Measurements from ENCODE around the gene SEH1L. TPM values are rescaled to one million over a fixed set of nuclear protein-coding genes. Genes with fewer than 3 reads are reported as not detected.

Gene SEH1L
- total and polyA plus RNA-seq, 10 of the 15 experiments (the other 5 are each of a cell fraction or from before 2014, with no cell fraction given) = 27.5 to 109 (median 52.8) TPM

DNA sequence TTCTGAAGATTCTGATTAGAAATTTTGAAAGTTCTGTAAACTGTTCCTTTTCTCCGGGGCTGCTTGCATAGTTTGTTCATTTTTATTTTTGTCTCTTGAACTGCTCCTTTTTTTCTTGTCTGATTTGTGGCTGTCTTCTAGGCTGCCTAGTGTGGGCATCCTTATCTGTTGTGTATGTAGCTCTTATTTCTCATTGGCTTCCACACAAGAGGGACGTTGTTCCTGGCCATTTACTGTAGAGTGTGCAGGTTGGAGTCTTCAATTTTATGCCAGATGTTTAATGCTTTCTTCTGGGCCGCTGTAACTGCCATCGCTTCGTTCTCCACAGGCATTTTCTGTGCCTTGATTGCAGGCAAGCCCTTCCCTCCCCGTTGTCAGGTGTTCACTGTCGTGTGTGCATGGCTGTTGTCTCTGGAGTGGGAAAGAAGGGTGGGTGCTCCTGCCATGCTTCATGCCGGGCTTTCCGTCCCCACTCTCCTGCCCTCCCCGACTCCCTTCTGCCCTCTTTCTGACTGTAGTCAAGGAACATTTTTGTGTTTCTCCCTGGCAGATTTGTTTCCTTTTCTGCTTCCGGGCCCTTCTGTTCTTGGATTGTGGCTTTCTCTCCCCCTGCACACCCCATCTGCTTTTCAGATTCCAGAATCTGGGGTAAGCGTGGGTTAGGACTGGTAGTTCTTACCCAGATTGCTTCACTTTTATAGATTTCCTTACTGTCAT is 58.9 kb downstream of the SEH1L start (continued):
- TF ChIP-seq ZSCAN29 (IDR thresholded peaks at IDR 0.05) = no peak
- TF ChIP-seq, protein P1, sequence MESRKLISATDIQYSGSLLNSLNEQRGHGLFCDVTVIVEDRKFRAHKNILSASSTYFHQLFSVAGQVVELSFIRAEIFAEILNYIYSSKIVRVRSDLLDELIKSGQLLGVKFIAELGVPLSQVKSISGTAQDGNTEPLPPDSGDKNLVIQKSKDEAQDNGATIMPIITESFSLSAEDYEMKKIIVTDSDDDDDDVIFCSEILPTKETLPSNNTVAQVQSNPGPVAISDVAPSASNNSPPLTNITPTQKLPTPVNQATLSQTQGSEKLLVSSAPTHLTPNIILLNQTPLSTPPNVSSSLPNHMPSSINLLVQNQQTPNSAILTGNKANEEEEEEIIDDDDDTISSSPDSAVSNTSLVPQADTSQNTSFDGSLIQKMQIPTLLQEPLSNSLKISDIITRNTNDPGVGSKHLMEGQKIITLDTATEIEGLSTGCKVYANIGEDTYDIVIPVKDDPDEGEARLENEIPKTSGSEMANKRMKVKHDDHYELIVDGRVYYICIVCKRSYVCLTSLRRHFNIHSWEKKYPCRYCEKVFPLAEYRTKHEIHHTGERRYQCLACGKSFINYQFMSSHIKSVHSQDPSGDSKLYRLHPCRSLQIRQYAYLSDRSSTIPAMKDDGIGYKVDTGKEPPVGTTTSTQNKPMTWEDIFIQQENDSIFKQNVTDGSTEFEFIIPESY (IDR thresholded peaks at IDR 0.05) = no peak

DNA sequence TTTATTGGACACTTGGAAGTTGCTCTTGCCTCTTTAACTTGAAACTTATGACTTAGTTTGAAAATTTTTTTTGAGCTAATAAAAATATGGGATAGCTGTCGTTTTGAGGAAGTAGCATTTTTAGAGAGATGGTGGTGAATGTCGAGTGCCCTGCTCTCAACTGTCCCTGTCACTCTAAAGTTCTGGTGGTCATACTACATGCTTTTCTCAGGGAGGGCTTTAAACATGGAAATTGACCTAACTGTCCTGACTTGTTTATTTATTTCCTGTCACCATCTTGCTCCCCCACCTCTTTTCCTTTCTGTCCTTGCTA is 59.4 kb downstream of the SEH1L start:
- SMC1A ChIA-PET (ENCODE audit: uncharacterized antibody, unreplicated experiment) = interaction anchor here (0.9 to 2.2 kb wide), 3 partner anchors 9 to 153 kb away, joined by 3 to 14 read pairs (median 3); no protein-coding TSS in a partner anchor
- Histone ChIP-seq H3K79me2 (ENCODE audit: control insufficient read depth, insufficient read depth, low read length) (peaks cover 11% of the 10 kb centered on the region), H3K9ac (ENCODE audit: control insufficient read depth, insufficient read depth, low read length) (no peak overlapping the region), H3K27ac (ENCODE audit: control insufficient read depth, insufficient read depth) (no peak overlapping the region), H3K36me3 (ENCODE audit: control insufficient read depth in 2 of 2, insufficient read depth in 2 of 2, low read length in 1 of 2) (peaks cover 10 to 34% of the 10 kb centered on the region in 2 experiments), H4K20me1 (ENCODE audit: control insufficient read depth, insufficient read depth) (no peaks in the 10 kb centered on the region), H3K4me1 (ENCODE audit: control insufficient read depth, insufficient read depth, low read length) (peaks cover 6% of the 10 kb centered on the region), H3K4me2 (ENCODE audit: control insufficient read depth, insufficient read depth) (no peak overlapping the region), H2AFZ (ENCODE audit: control insufficient read depth, low read depth, low read length) (no peak overlapping the region), H3K9me3 (replicated peaks; ENCODE audit: control insufficient read depth, insufficient read depth, low read length) (no peaks in the 10 kb centered on the region), H3K27me3 (replicated peaks in 1 of 2; ENCODE audit: control insufficient read depth in 2 of 2, insufficient read depth in 2 of 2, low read length in 1 of 2) (no peaks in the 10 kb centered on the region), H3K4me3 (no peak overlapping the region)
- intact Hi-C loops (cut with micrococcal nuclease; ENCODE audit: unreplicated experiment) = no loop called here
- POLR2A ChIA-PET = no interaction called here
- no TSS peak for BruUV-seq (replicated peaks)
- no peak for ATAC-seq
- in situ Hi-C loops (cut with MboI) = no loop called here
- RAD21 ChIA-PET (ENCODE audit: unreplicated experiment) = interaction anchor here (1.1 kb wide), 1 partner anchor 152 kb away, joined by 5 read pairs; no protein-coding TSS in a partner anchor
- peak; percentile 41 for FAIRE-seq
- CTCF ChIA-PET = no interaction called here
- TF ChIP-seq, protein P2, sequence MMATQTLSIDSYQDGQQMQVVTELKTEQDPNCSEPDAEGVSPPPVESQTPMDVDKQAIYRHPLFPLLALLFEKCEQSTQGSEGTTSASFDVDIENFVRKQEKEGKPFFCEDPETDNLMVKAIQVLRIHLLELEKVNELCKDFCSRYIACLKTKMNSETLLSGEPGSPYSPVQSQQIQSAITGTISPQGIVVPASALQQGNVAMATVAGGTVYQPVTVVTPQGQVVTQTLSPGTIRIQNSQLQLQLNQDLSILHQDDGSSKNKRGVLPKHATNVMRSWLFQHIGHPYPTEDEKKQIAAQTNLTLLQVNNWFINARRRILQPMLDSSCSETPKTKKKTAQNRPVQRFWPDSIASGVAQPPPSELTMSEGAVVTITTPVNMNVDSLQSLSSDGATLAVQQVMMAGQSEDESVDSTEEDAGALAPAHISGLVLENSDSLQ (IDR thresholded peaks at IDR 0.05) = peak; percentile 10; the same call in 1 of the 2 replicates
- no peak for TF ChIP-seq MEF2B (IDR thresholded peaks at IDR 0.05; ENCODE audit: partially characterized antibody, poor library complexity, severe bottlenecking)
- no peak for DNase-seq (ENCODE audit: low read depth, low spot score)
- 2% methylated on average over 2 of the region's 2 CpGs for WGBS (ENCODE audit: insufficient coverage, insufficient replicate concordance, low lambda C conversion rate, missing lambda C conversion rate)
